ENCODE measurements around the gene RNASEH1. TPM values are rescaled to one million over a fixed set of nuclear protein-coding genes. Genes with fewer than 3 reads are reported as not detected.

Gene RNASEH1
- total RNA-seq, 2 experiments from 2014 or later: 18.7 to 26.0 TPM

DNA sequence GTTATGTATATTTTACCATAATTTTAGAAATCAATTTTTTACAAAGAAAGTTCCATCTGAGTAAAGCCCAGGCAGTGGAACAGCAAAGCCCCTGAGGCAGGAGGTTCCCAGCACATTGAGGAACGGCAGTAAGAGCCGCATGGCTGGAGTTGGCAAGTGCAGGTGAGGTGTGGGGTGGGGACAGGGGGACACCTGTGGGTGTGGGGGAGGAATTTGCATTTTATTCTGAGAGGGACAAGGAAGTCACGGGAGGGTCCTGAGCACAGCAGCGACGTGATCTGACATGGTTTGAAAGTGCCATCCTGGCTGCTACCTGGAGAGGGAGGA lies 22.7 kb downstream of the RNASEH1 start:
- POLR2A ChIA-PET: no interaction called here

DNA sequence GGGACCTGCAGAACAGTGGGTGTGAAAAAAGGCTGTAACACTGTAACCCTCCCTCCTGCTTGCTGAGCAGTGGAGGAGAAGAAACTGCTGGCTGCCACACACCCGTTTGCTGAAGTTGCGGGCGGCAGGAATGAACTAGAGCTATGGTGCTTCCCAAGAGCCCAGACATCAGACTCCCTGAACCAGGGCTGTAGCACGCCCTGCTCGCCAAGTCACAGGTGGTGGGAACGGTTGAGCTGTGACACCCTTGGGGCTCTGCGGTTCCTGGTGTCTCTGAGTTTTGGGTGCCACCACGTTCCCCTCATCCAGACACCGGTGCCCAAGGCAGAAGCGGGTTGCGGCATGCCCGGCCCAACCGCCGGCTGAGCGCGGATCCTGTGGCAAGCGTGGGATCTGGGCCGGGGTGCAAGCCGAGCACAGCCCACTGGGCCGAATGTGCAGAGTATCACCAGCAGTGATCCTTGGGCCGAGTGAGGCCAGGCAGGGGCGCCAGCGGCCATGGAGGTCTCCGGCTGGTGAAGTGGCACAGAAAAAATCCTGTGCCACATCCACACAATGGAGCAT lies 23.8 kb downstream of the RNASEH1 start:
- no peak overlapping the region for H3K4me3 Mint-ChIP-seq
- ChIA-PET CTCF (interaction anchor here (1.1 to 1.8 kb wide), 2 partner anchors 10 kb away, joined by 3 to 4 read pairs; no protein-coding TSS in a partner anchor), POLR2A (no interaction called here)
- no peak for DNase-seq
- H3K9me3 Mint-ChIP-seq: no peaks in the 10 kb centered on the region
- H3K4me1 Mint-ChIP-seq: peaks cover 10% of the 10 kb centered on the region
- H3K27ac Mint-ChIP-seq: no peak overlapping the region
- H3K27me3 Mint-ChIP-seq: no peaks in the 10 kb centered on the region
- H3K36me3 Mint-ChIP-seq (ENCODE audit: low read depth): peaks cover 3% of the 10 kb centered on the region

More for the DNA sequence above, 22.7 kb downstream of the RNASEH1 start:
- H3K4me3 Mint-ChIP-seq: no peak overlapping the region
- peaks cover 3% of the 10 kb centered on the region for H3K36me3 Mint-ChIP-seq (ENCODE audit: low read depth)
- DNase-seq: no peak
- CTCF ChIA-PET: interaction anchor here (1.1 to 1.8 kb wide), 2 partner anchors 8 to 11 kb away, joined by 3 to 4 read pairs; no protein-coding TSS in a partner anchor
- H3K27ac Mint-ChIP-seq: no peak overlapping the region
- H3K4me1 Mint-ChIP-seq: peaks cover 10% of the 10 kb centered on the region
- H3K27me3 Mint-ChIP-seq: no peaks in the 10 kb centered on the region
- no peaks in the 10 kb centered on the region for H3K9me3 Mint-ChIP-seq

DNA sequence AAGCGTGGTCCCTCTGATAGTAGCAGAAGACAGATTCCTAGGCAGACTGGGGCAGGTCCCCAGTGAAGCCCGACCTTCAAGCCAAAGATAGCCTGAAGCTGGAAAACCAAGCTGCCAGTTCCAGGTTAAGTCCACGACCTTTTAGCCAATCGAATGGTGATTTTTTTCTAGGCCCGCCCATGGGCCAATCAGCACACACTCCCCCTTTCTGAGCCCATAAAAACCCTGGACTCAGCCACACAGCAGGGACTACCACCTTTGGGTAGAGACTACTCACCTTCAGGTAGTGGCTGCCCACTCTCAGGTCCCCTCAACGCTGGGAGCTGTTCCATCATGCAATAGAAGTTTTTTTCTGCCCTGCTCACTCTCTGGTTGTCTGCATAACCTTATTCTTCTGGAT lies 24.3 kb downstream of the RNASEH1 start:
- Mint-ChIP-seq H3K9me3 (no peaks in the 10 kb centered on the region), H3K27ac (no peak overlapping the region), H3K27me3 (no peaks in the 10 kb centered on the region), H3K4me3 (no peak overlapping the region), H3K36me3 (ENCODE audit: low read depth) (peaks cover 3% of the 10 kb centered on the region), H3K4me1 (peaks cover 10% of the 10 kb centered on the region)
- POLR2A ChIA-PET: no interaction called here
- CTCF ChIA-PET: no interaction called here
- no peak for DNase-seq

DNA sequence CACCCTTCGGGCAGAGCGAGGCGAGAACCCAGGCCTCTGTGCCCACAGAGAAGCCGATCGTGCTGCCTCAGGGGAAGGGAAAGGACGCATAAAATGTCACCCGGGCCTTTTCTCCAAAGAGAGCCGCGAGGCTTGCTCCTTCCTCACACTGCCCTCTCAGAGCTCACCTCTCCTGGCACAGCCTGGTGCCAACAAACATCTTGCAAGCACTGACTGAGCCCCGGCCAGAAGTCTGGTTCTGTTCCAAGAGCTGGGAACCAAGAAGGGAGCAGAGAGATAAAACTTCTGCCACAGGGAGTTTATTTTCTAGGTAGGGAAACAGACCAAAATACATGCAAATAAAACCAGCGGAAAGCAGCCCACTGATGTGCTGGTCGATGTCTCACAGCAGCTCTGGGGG lies 25.2 kb downstream of the RNASEH1 start:
- DNase-seq: no peak
- Mint-ChIP-seq H3K4me3 (no peak overlapping the region), H3K36me3 (ENCODE audit: low read depth) (peaks cover 3% of the 10 kb centered on the region), H3K27me3 (no peaks in the 10 kb centered on the region), H3K27ac (no peak overlapping the region), H3K9me3 (no peaks in the 10 kb centered on the region), H3K4me1 (peaks cover 10% of the 10 kb centered on the region)
- POLR2A ChIA-PET: interaction anchor here (0.5 kb wide), 1 partner anchor 52 kb away, joined by 5 read pairs; no protein-coding TSS in a partner anchor
- CTCF ChIA-PET: no interaction called here

DNA sequence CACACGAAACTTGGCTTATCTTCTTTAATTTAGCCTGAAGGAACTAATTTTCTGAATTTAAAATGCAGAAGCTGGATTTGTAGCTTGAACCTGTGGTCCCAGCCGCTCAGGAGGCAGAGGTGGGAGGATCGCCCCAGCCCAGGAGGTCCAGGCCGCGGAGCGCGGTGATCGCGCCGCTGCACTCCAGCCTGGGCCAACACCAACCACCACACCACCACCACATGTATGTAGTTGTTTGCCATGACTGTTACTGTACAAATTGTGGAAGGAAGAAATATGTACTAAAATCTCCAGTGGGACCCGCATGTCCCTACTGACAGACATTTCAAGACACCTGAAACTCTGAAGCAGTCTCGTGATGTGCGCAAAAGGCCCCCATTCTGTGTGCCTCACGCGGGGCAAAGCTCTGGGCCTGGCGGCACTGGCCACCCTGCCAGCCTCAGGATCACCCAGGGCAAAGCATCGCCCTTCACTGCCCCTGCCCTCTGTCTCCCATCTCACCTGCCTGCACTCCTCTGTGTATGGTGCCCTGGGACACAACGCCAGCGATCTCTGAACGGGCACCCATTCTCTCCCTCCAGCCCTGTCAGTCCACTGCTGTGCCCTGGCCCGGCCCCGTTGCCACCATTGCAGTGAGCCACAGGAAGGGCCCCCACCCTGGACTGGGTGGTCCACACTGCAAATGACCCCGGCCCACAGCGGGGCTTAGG lies 28.7 kb downstream of the RNASEH1 start:
- POLR2A ChIA-PET: no interaction called here

DNA sequence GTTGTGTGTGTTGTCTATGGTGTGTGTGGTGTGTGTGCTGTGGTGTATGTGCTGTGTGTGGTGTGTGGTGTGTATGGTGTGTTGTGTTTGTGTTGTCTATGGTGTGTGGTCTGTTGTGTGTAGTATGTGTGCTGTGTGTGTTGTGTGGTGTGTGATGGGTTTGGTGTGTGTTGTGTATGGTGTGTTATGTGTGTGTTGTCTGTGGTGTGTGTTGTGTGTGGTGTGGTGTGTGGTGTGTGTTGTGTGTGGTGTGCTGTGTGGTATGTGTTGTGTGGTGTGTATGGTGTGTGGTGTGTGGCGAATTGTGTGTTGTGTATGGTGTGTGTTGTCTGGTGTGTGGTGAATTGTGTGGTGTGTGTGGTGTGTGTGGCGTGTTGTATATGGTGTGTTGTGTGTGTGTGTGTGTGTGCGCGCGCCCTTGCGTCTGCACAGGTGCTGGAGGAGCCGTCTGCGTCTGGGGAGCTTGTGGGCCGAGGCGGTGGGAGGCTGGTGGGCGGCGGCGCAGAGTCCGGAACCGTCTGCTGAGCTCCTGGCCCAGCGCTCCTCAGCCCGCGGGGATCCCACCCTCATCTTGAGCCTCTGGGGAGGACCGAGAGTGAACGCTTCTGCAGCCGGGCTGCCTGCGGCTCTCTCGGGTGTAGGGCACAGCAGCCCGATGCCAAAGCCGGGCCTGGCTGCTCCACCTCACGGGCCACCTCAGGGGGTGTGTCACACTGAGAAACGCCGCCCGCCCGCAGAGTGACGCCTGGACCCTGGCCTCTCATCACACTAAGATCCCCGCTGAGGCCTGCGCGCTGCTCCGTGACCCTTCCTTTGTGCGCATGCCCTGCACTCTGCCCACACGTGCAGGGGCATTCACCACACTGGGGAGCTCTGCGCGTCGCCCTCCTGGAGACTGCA lies 30.0 kb downstream of the RNASEH1 start:
- H3K27ac Mint-ChIP-seq: no peak overlapping the region
- no peak for DNase-seq
- H3K36me3 Mint-ChIP-seq (ENCODE audit: low read depth): no peaks in the 10 kb centered on the region
- H3K4me3 Mint-ChIP-seq: no peak overlapping the region
- no peaks in the 10 kb centered on the region for H3K9me3 Mint-ChIP-seq
- ChIA-PET POLR2A (no interaction called here), CTCF (no interaction called here)
- H3K4me1 Mint-ChIP-seq: no peaks in the 10 kb centered on the region
- no peaks in the 10 kb centered on the region for H3K27me3 Mint-ChIP-seq

More for the DNA sequence above, 28.7 kb downstream of the RNASEH1 start:
- no peak for DNase-seq
- H3K27me3 Mint-ChIP-seq: no peaks in the 10 kb centered on the region
- no peak overlapping the region for H3K4me3 Mint-ChIP-seq
- H3K4me1 Mint-ChIP-seq: no peaks in the 10 kb centered on the region
- no peak overlapping the region for H3K27ac Mint-ChIP-seq
- peaks cover 3% of the 10 kb centered on the region for H3K36me3 Mint-ChIP-seq (ENCODE audit: low read depth)
- no peaks in the 10 kb centered on the region for H3K9me3 Mint-ChIP-seq
- CTCF ChIA-PET: no interaction called here

DNA sequence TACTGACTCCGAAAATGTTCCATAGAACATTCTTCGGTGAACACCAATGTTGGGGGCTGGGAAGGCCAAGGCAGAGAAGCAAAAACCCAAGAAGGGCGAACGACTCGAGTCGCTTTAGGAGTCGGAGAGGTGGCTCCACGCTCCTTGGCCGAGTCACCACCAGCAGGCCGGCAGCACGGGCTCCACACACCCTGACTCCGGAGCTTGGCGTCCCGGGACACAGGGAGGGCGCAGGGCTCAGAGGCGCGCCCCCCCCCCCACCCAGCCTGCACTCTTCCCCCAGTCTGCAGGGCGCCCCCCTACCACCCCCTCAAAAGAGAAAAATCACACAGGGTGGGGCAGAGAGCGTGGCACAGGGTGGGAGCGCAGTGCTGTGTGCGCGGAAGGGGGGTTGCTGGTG lies 31.3 kb downstream of the RNASEH1 start:
- DNase-seq: no peak
- peaks cover under 1% of the 10 kb centered on the region for H3K4me1 Mint-ChIP-seq
- ChIA-PET CTCF (no interaction called here), POLR2A (no interaction called here)
- H3K27ac Mint-ChIP-seq: no peak overlapping the region
- H3K36me3 Mint-ChIP-seq (ENCODE audit: low read depth): no peaks in the 10 kb centered on the region
- no peak overlapping the region for H3K4me3 Mint-ChIP-seq
- no peaks in the 10 kb centered on the region for H3K27me3 Mint-ChIP-seq
- no peaks in the 10 kb centered on the region for H3K9me3 Mint-ChIP-seq

DNA sequence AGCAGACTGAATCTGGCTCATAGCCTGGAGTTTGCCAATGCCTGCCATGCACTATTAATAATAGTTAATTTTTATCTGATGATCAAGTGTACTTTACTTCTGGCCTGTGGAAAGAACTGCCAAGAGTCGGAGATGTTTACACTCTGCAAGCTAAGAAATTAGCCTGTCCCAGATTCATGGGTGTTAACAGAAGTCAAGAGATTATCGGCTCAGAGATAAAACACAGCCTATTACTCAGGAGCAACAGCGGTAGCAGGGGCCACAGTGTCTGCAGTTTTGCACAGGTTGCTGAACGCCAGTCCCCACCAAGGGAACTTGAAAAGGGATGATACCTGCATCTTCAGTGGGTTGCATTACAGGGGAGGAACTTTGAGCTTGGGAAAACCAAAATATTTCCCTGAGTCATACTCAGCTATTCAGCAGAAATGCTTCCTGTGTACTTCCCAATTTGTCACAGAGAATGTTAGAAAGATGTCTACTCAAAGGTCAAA lies 34.5 kb downstream of the RNASEH1 start:
- no peaks in the 10 kb centered on the region for H3K27me3 Mint-ChIP-seq
- H3K27ac Mint-ChIP-seq: no peak overlapping the region
- CTCF ChIA-PET: interaction anchor here (1.7 kb wide), 1 partner anchor 12 kb away, joined by 4 read pairs; no protein-coding TSS in a partner anchor
- POLR2A ChIA-PET: no interaction called here
- no peak overlapping the region for H3K4me3 Mint-ChIP-seq
- H3K4me1 Mint-ChIP-seq: peaks cover 20% of the 10 kb centered on the region
- no peak for DNase-seq
- no peaks in the 10 kb centered on the region for H3K9me3 Mint-ChIP-seq
- H3K36me3 Mint-ChIP-seq (ENCODE audit: low read depth): peaks cover 2% of the 10 kb centered on the region

DNA sequence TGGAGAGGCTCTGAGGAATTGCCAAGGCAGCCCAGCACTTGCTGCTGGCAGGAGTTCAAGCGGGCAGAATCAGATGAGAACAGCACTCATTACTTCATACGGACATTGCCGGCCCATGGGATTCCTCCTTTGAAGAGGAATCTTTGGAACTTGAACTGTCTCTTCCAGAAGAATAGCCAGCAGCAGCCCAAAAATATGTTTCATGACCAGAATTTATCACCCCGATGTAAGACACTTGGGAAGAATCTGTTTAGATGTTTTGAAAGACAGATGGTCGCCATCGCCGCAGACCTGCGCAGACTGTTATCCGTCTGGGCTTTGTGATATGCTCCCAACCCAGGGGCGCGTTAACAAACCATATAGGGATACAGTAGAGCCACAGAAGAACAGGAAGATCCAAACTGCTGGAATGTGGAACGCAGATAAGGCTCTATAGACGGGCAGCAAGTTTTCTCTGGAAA lies 35.1 kb downstream of the RNASEH1 start:
- Mint-ChIP-seq H3K9me3 (no peaks in the 10 kb centered on the region), H3K27ac (no peak overlapping the region), H3K36me3 (ENCODE audit: low read depth) (peaks cover 2% of the 10 kb centered on the region), H3K27me3 (no peaks in the 10 kb centered on the region), H3K4me3 (no peak overlapping the region), H3K4me1 (peaks cover 23% of the 10 kb centered on the region)
- CTCF ChIA-PET: no interaction called here
- POLR2A ChIA-PET: no interaction called here
- no peak for DNase-seq

DNA sequence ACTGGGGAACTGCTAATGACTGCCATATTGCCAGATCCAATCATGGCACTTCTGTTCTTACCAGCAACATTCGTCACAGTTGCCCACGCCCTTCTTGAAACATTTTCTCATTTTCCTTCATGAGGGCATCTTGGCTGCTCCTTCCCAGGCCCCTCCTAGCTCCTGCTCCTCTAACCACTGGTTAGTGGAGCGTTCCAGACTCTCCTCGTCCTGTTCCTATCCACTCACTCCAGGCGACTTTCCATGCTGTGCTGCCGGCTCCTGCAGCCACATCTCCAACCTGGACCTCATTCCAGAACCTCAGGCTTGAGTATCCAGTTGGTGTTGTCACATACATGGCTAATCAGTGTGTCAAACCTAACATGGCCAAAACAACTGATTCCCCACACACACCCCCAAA lies 37.5 kb downstream of the RNASEH1 start:
- ChIA-PET POLR2A (no interaction called here), CTCF (no interaction called here)
- H3K27me3 Mint-ChIP-seq: no peaks in the 10 kb centered on the region
- peak overlapping the region; percentile 93 for H3K4me3 Mint-ChIP-seq
- peaks cover 29% of the 10 kb centered on the region for H3K4me1 Mint-ChIP-seq
- no peak for DNase-seq
- peak overlapping the region; percentile 91 for H3K27ac Mint-ChIP-seq
- peaks cover 4% of the 10 kb centered on the region for H3K9me3 Mint-ChIP-seq
- H3K36me3 Mint-ChIP-seq (ENCODE audit: low read depth): peaks cover 18% of the 10 kb centered on the region

DNA sequence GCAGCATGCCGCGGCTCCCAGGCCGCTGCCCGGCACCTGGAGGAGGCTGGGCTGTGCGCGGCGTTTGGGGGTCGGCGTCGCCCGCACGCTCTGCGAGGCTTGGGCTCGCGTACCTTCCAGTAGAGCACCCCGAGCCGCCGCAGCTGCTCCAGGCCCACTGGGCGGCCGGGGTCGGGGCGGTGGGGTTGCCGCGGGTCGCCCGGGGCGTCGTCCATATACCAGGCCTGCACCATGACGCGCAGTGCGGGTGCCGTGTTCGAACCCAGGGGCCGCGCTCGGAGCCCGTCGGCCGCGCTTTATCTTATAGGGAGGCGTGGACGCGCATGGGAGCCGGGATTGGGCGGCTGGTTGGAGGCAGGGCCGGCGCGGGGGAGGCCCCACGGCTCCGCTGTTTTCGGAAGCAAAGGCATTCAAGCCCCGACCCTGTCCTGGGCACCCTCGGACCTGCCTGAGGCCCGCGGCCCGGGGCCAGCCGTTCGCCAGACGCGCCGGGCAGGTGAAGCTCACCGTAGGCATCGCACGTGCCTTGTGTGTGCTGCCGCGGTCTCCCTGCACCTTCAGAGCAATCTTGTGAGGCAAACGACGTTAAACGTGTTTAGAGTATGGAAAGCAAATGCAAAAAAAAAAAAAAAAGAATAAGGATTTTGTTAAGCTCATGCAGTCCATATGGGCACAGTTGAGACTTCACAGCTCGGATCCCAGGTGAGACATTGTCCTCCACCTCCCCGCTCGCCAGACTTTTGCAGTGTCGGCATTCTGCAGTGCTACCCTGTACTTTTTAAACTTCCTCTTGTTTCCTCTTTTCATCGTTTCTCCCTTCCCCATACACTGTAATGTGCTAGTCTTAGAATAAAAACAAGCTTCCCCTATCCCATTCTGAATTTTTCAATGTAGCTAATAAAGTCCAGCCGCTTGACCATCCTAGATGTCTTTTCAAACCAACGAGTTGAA lies 38.6 kb downstream of the RNASEH1 start, which contains the start of gene ADI1:
ADI1 (minus strand) TSS at position 277 of the 951 bp plus-strand sequence; CDS start at position 233, 44 bp downstream.
- peak within 1 kb of the TSS; percentile 91 for H3K27ac Mint-ChIP-seq
- ChIA-PET CTCF (interaction anchor here (1.3 kb wide), 1 partner anchor 132 kb away, joined by 4 read pairs; no protein-coding TSS in a partner anchor), POLR2A (interaction anchor here (1.3 kb wide), 1 partner anchor 39 kb away, joined by 3 read pairs; the partner anchor contains the start of gene RNASEH1)
- peaks cover 11% of the 10 kb centered on the region for H3K9me3 Mint-ChIP-seq
- H3K4me1 Mint-ChIP-seq: peaks cover 30% of the 10 kb centered on the region
- peaks cover 25% of the 10 kb centered on the region for H3K36me3 Mint-ChIP-seq (ENCODE audit: low read depth)
- H3K27me3 Mint-ChIP-seq: no peaks in the 10 kb centered on the region
- H3K4me3 Mint-ChIP-seq: peak within 1 kb of the TSS; percentile 93
- peak; percentile 86 for DNase-seq

All from activated CD4-positive, alpha-beta T cell treated with anti-CD3 and anti-CD28 coated beads, Interleukin-2, amount 10 ng/mL, durations not matched to agents 7 days and 5 days (primary cell).